Sigmoid colon (tissue), 7 donors: ENCODE data around the gene SLCO2B1. TPM values are rescaled to one million over a fixed set of nuclear protein-coding genes. Genes with fewer than 3 reads are reported as not detected.

Experiments used
- DNase-seq: peaks from one replicate; pipeline ENCODE4 v3.0.0-alpha.2; 2019
- H3K27ac ChIP-seq, 4 donors: fragments of 200-600 bp; sonication (generic); one replicate each; pipeline ENCODE4 v1.5.1; 2016 to 2019; ENCODE audit warnings: mild to moderate bottlenecking in 1 of 4
- H3K27me3 ChIP-seq, 3 donors: fragments of 200-600 bp; sonication (generic); one replicate each; pipeline ENCODE4 v1.5.1; 2019; ENCODE audit warnings: mild to moderate bottlenecking in 1 of 3
- H3K36me3 ChIP-seq, 4 donors: fragments of 200-600 bp; sonication (generic); one replicate each; pipeline ENCODE4 v1.5.1; 2016 to 2019
- H3K4me1 ChIP-seq, 4 donors: fragments of 200-600 bp; sonication (generic); one replicate each; pipeline ENCODE4 v1.5.1; 2017 to 2019
- H3K4me3 ChIP-seq, 4 donors: fragments of 200-600 bp; sonication (generic); one replicate each; pipeline ENCODE4 v1.5.1; 2017 to 2019; ENCODE audit warnings: mild to moderate bottlenecking in 2 of 4, moderate library complexity in 1 of 4
- H3K9me3 ChIP-seq, 4 donors: fragments of 200-600 bp in 3 of 4; sonication (generic) in 3 of 4; one replicate each; pipeline versions ENCODE4 v1.5.1 to v1.6.1; 2013 to 2019
- EP300 ChIP-seq, 4 donors: sonication (generic); formaldehyde crosslinking; IDR thresholded peaks; one replicate each; pipeline ENCODE4 v1.6.1; 2017; ENCODE audit warnings: antibody characterized with exemption in 4 of 4
- POLR2A ChIP-seq, 2 donors: fragments of 450-650 bp; IDR thresholded peaks; one replicate each; pipeline ENCODE4 v1.6.1; 2016; ENCODE audit warnings: antibody characterized with exemption in 2 of 2, mild to moderate bottlenecking in 2 of 2, moderate library complexity in 2 of 2
- POLR2AphosphoS5 ChIP-seq, 4 donors: sonication (generic); formaldehyde crosslinking; IDR thresholded peaks; one replicate each; pipeline ENCODE4 v1.6.1; 2017; ENCODE audit warnings: antibody characterized with exemption in 4 of 4
- WGBS, 2 donors: extraction: QIAGEN DNeasy Blood & Tissue Kit; methylation state at CpG; one replicate each; pipeline ENCODE4 v1.1.7; 2013; 5-methylcytosine and 5-hydroxymethylcytosine counted together
- intact Hi-C: fragments of 100-400 bp; cut with DNase I; formaldehyde crosslinking; loops from one replicate; pipeline ENCODE4 v1.15.1; 2023
- polyA plus RNA-seq, 3 donors: library from polyadenylated mRNA; stranded (reverse); fragments of 200-250 nt; gene quantifications; one replicate each; pipeline ENCODE4 v1.2.3, GENCODE V29; 2013
- total RNA-seq, 4 donors: library from RNA; depleted of rRNA; stranded (reverse); fragments of >200 nt; gene quantifications; one replicate each; pipeline ENCODE4 v1.1.0, GENCODE V29; 2016
- TF ChIP-seq, protein P1 (sequence below), 4 experiments: fragments of 450-650 bp in 3 of 4; fragments of 200-600 bp in 1 of 4; IDR thresholded peaks; one replicate each; pipeline ENCODE4 v1.5.1; 2016 to 2019; ENCODE audit warnings: antibody characterized with exemption in 4 of 4, mild to moderate bottlenecking in 3 of 4, moderate library complexity in 2 of 4
- donor health status: healthy with polysubstance abuse.
- donor health status: Bipolar disorder and iron deficiency.
- donor health status: healthy.

The SLCO2B1 gene
- total and polyA plus RNA-seq, 7 donors = 7.8 to 47.0 (median 29.2) TPM

DNA sequence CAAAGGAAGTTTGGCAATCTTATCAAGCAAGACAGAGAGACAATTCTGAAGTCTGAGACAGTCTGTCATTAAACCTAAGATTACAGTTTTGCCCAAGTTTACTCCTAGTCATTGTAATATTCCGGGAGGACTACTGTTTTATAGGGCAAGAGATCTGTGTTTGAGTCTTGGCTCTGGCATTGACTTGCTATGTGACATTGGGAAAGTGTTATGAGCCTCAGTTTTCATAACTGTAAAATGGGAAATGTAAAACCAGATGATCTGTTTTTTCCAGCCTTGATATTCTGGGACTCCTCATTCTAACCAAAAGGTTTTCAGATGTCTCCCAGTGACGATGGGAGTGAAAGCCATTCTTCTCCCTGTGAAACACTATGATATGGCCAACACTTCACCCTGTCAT lies 24.3 kb upstream of the SLCO2B1 start:
- H3K4me3 ChIP-seq = no peak overlapping the region
- H3K36me3 ChIP-seq = no peaks in the 10 kb centered on the region
- WGBS, 2 donors = 52 to 87% methylated on average over 2 of the region's 2 CpGs
- intact Hi-C loops = no loop called here
- TF ChIP-seq, protein P1, sequence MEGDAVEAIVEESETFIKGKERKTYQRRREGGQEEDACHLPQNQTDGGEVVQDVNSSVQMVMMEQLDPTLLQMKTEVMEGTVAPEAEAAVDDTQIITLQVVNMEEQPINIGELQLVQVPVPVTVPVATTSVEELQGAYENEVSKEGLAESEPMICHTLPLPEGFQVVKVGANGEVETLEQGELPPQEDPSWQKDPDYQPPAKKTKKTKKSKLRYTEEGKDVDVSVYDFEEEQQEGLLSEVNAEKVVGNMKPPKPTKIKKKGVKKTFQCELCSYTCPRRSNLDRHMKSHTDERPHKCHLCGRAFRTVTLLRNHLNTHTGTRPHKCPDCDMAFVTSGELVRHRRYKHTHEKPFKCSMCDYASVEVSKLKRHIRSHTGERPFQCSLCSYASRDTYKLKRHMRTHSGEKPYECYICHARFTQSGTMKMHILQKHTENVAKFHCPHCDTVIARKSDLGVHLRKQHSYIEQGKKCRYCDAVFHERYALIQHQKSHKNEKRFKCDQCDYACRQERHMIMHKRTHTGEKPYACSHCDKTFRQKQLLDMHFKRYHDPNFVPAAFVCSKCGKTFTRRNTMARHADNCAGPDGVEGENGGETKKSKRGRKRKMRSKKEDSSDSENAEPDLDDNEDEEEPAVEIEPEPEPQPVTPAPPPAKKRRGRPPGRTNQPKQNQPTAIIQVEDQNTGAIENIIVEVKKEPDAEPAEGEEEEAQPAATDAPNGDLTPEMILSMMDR (IDR thresholded peaks at IDR 0.05) = no peak
- H3K27me3 ChIP-seq = no peaks in the 10 kb centered on the region
- no peak overlapping the region for H3K27ac ChIP-seq
- H3K9me3 ChIP-seq = no peaks in the 10 kb centered on the region
- no peaks in the 10 kb centered on the region for H3K4me1 ChIP-seq
- no peak for DNase-seq

DNA sequence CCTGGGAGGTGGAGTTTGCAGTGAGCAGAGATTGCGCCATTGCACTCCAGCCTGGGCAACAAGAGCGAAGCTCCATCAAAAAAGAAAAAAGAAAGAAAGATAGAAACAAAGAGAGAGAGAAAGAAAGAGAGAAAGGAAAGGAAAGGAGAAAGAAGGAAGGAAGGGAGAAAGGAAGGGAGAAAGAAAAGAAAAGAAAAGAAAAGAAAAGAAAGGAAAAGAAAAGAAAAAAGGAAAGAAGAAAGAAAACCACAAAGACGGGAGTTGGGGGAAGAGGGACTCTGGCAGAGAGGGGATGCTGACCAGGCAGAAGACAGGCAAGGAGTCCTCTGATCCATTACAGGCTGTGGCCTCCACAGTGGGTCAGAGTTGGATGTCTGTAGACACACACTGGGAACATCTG lies 18.8 kb upstream of the SLCO2B1 start:
- H3K9me3 ChIP-seq = no peaks in the 10 kb centered on the region
- H3K36me3 ChIP-seq = no peaks in the 10 kb centered on the region
- peaks cover 0 to 6% (median 0%) of the 10 kb centered on the region in 3 donors for H3K27me3 ChIP-seq
- DNase-seq = no peak
- TF ChIP-seq POLR2A (IDR thresholded peaks at IDR 0.05) = no peak
- no peak for TF ChIP-seq EP300 (IDR thresholded peaks at IDR 0.05)
- no peak for TF ChIP-seq POLR2AphosphoS5 (IDR thresholded peaks at IDR 0.05)
- TF ChIP-seq, protein P1 (IDR thresholded peaks at IDR 0.05) = no peak
- H3K4me1 ChIP-seq = no peaks in the 10 kb centered on the region
- intact Hi-C loops = no loop called here
- H3K27ac ChIP-seq = no peak overlapping the region
- no peak overlapping the region for H3K4me3 ChIP-seq
- WGBS, 2 donors = 85 to 89% methylated on average over 3 of the region's 3 CpGs

DNA sequence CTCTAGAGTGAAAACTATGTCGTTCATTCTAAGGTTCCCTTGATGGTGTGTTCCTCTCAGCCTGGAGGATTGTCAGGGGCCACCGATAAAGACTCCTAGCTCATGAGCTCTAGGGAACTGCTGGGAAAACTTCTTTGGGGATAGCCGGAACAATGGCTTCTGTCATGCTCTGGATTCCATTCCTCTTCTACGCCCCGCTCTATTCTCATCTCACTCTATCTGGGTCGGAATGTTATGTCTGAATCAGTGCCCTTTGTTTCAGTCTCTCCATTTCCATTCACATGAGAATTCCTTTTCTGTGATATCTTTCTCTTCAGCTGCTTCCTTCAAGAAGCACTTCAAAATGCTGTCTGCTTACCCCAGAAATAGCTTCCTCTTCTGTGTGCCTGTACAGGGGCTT lies 16.9 kb upstream of the SLCO2B1 start:
- intact Hi-C loops = no loop called here
- H3K4me1 ChIP-seq = no peaks in the 10 kb centered on the region
- no peak overlapping the region for H3K4me3 ChIP-seq
- WGBS, 2 donors = 76 to 77% methylated on average over 6 of the region's 6 CpGs
- peaks cover 0 to 6% (median 0%) of the 10 kb centered on the region in 3 donors for H3K27me3 ChIP-seq
- H3K27ac ChIP-seq = no peak overlapping the region
- no peak for TF ChIP-seq POLR2A (IDR thresholded peaks at IDR 0.05)
- no peak for TF ChIP-seq POLR2AphosphoS5 (IDR thresholded peaks at IDR 0.05)
- TF ChIP-seq, protein P1 (IDR thresholded peaks at IDR 0.05) = no peak
- no peak for TF ChIP-seq EP300 (IDR thresholded peaks at IDR 0.05)
- H3K9me3 ChIP-seq = no peaks in the 10 kb centered on the region
- no peaks in the 10 kb centered on the region for H3K36me3 ChIP-seq
- no peak for DNase-seq

DNA sequence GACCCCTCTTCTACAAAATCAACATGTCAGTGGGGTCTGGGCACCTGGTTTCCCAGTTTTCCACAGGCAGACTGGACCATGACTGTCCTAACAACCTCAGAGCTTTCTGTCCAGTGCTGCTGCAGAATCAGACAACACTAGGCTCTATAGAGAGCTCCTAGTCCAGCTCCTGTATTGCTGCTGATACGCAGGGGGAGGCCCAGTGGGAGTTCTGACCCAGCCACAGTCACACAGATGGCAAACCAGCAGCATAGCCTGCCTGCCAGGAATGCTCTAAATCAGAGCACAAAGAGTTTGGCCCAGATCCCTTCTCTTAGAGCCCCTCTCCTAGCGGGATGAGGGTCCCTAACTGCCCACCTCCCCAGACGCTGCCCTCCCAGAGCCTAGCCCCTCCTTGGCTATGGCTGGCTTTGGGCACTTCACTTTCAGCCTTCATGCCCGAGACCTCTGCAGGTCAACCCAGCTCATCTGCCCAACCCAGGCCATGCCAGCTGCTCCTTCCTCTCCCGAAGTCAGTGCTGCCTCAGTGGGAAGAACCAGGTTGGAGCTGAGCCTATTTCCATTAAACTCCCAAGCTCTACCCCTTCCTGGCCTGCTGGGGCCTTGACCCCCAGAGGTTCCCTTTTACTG lies 15.8 kb upstream of the SLCO2B1 start:
- intact Hi-C loops = no loop called here
- TF ChIP-seq POLR2A (IDR thresholded peaks at IDR 0.05) = no peak
- TF ChIP-seq POLR2AphosphoS5 (IDR thresholded peaks at IDR 0.05) = no peak
- no peak for TF ChIP-seq EP300 (IDR thresholded peaks at IDR 0.05)
- TF ChIP-seq, protein P1 (IDR thresholded peaks at IDR 0.05) = no peak
- DNase-seq = no peak
- Histone ChIP-seq H3K27ac (no peak overlapping the region), H3K9me3 (no peaks in the 10 kb centered on the region), H3K4me3 (no peak overlapping the region), H3K36me3 (no peaks in the 10 kb centered on the region), H3K4me1 (no peaks in the 10 kb centered on the region), H3K27me3 (peaks cover 0 to 6% (median 0%) of the 10 kb centered on the region in 3 donors)
- WGBS, 2 donors = 76 to 87% methylated on average over 5 of the region's 5 CpGs

DNA sequence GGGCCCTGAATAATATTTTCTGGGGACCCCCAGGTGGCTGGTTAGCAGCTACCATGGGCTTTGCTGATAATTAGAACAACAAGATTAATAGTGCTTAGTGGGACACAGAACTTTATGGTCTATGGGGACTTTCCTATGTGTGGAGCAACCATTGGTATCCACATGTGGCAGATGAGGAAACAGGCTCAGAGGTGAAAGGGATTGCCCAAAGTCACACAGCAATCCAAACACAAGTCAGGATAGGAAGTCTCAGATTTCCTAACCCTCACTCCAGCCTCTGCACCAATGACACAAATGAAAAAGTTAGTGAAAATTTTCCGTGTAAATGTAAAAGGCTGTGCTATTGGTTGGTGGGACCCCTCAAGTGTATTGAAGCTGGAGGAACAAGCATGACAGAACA lies 15.3 kb upstream of the SLCO2B1 start:
- H3K27me3 ChIP-seq = peaks cover 0 to 6% (median 0%) of the 10 kb centered on the region in 3 donors
- H3K27ac ChIP-seq = no peak overlapping the region
- TF ChIP-seq, protein P1 (IDR thresholded peaks at IDR 0.05) = no peak
- no peak for TF ChIP-seq EP300 (IDR thresholded peaks at IDR 0.05)
- no peak for TF ChIP-seq POLR2A (IDR thresholded peaks at IDR 0.05)
- no peak for TF ChIP-seq POLR2AphosphoS5 (IDR thresholded peaks at IDR 0.05)
- DNase-seq = no peak
- no peaks in the 10 kb centered on the region for H3K9me3 ChIP-seq
- H3K4me1 ChIP-seq = no peaks in the 10 kb centered on the region
- no peaks in the 10 kb centered on the region for H3K36me3 ChIP-seq
- H3K4me3 ChIP-seq = no peak overlapping the region
- WGBS, 2 donors = 82% methylated on average over 1 of the region's 1 CpG
- intact Hi-C loops = no loop called here
